OCI-LY3 (cell line): ENCODE measurements around the gene AVEN.

Experiments used
- EZH2phosphoT487 ChIP-seq: fragments of 200-600 bp; shearing (Covaris generic); IDR thresholded peaks from 2 replicates; pipeline ENCODE4 v1.6.1; 2018; ENCODE audit warnings: antibody characterized with exemption, mixed run types, low read depth
- TF ChIP-seq, protein P1 (sequence below): fragments of 200-600, 300-600 bp; sonication (generic); IDR thresholded peaks from 2 replicates; pipeline ENCODE4 v1.5.1; 2014; ENCODE audit warnings: antibody characterized with exemption, low read length, low read depth

DNA sequence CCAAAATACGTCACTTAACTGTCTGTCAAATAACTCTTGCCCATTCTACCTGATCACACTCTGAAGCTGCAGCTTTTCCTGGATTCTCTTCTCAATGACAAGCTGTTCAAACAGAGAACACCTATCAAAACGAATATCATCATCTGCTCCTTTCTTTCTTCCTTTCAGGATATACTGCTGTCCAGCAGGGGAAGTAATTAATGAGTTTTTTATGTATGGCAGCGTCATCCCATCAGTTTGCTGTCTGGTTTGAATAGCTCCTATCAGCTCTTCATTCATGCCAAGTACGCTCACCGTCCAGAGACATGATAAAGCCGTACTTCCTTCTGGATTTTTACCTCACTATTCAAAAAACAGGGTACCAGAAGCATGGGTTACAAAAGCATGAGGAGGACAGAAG lies 70.8 kb downstream of the AVEN start, which contains the start of gene CHRM5:
- TF ChIP-seq, protein P1, sequence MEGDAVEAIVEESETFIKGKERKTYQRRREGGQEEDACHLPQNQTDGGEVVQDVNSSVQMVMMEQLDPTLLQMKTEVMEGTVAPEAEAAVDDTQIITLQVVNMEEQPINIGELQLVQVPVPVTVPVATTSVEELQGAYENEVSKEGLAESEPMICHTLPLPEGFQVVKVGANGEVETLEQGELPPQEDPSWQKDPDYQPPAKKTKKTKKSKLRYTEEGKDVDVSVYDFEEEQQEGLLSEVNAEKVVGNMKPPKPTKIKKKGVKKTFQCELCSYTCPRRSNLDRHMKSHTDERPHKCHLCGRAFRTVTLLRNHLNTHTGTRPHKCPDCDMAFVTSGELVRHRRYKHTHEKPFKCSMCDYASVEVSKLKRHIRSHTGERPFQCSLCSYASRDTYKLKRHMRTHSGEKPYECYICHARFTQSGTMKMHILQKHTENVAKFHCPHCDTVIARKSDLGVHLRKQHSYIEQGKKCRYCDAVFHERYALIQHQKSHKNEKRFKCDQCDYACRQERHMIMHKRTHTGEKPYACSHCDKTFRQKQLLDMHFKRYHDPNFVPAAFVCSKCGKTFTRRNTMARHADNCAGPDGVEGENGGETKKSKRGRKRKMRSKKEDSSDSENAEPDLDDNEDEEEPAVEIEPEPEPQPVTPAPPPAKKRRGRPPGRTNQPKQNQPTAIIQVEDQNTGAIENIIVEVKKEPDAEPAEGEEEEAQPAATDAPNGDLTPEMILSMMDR = no peak
- TF ChIP-seq EZH2phosphoT487 = no peak
